Measurements from ENCODE around the gene MNT. TPM values are rescaled to one million over a fixed set of nuclear protein-coding genes. Genes with fewer than 3 reads are reported as not detected.

Gene MNT
- total RNA-seq, 1 donor from 2014 or later: 9.9 TPM

GRCh38 chr17:2371183-2372130, 29.4 kb downstream of the MNT start:
- DNase-seq: no peak
- peaks cover 34% of the 10 kb centered on the region for H3K4me1 ChIP-seq
- H3K9me3 ChIP-seq (replicated peaks): no peaks in the 10 kb centered on the region
- H3K36me3 ChIP-seq: peaks cover 59% of the 10 kb centered on the region
- H3K27me3 ChIP-seq (ENCODE audit: low read depth): no peaks in the 10 kb centered on the region
- H3K27ac ChIP-seq (replicated peaks): no peak overlapping the region
- intact Hi-C loops (cut with micrococcal nuclease): no loop called here
- TF ChIP-seq CTCF (IDR thresholded peaks at IDR 0.05; ENCODE audit: borderline replicate concordance): no peak
- no peak overlapping the region for H3K4me3 ChIP-seq

GRCh38 chr17:2370211-2370589, 30.7 kb downstream of the MNT start:
- H3K4me3 ChIP-seq: no peak overlapping the region
- H3K27ac ChIP-seq (replicated peaks): no peak overlapping the region
- H3K27me3 ChIP-seq (ENCODE audit: low read depth): no peaks in the 10 kb centered on the region
- intact Hi-C loops (cut with micrococcal nuclease): no loop called here
- TF ChIP-seq CTCF (IDR thresholded peaks at IDR 0.05; ENCODE audit: borderline replicate concordance): no peak
- H3K36me3 ChIP-seq: peaks cover 51% of the 10 kb centered on the region
- no peaks in the 10 kb centered on the region for H3K9me3 ChIP-seq (replicated peaks)
- DNase-seq: no peak
- H3K4me1 ChIP-seq: peaks cover 35% of the 10 kb centered on the region

GRCh38 chr17:2369551-2370210, 31.2 kb downstream of the MNT start:
- no peak for DNase-seq
- intact Hi-C loops (cut with micrococcal nuclease): no loop called here

GRCh38 chr17:2369039-2369438, 31.8 kb downstream of the MNT start:
- Histone ChIP-seq H3K27me3 (ENCODE audit: low read depth) (no peaks in the 10 kb centered on the region), H3K27ac (replicated peaks) (no peak overlapping the region), H3K4me1 (peaks cover 47% of the 10 kb centered on the region), H3K9me3 (replicated peaks) (no peaks in the 10 kb centered on the region), H3K36me3 (peaks cover 41% of the 10 kb centered on the region), H3K4me3 (no peak overlapping the region)
- intact Hi-C loops (cut with micrococcal nuclease): no loop called here
- DNase-seq: no peak
- no peak for TF ChIP-seq CTCF (IDR thresholded peaks at IDR 0.05; ENCODE audit: borderline replicate concordance)

More at GRCh38 chr17:2369551-2370210, 31.2 kb downstream of the MNT start:
- no peak for TF ChIP-seq CTCF (IDR thresholded peaks at IDR 0.05; ENCODE audit: borderline replicate concordance)
- Histone ChIP-seq H3K27me3 (ENCODE audit: low read depth) (no peaks in the 10 kb centered on the region), H3K27ac (replicated peaks) (no peak overlapping the region), H3K4me1 (peaks cover 41% of the 10 kb centered on the region), H3K36me3 (peaks cover 46% of the 10 kb centered on the region), H3K9me3 (replicated peaks) (no peaks in the 10 kb centered on the region), H3K4me3 (no peak overlapping the region)

- Histone ChIP-seq H3K27ac (replicated peaks) (peak overlapping the region; percentile 38), H3K27me3 (ENCODE audit: low read depth) (no peaks in the 10 kb centered on the region), H3K4me3 (no peak overlapping the region), H3K36me3 (peaks cover 35% of the 10 kb centered on the region), H3K9me3 (replicated peaks) (no peaks in the 10 kb centered on the region), H3K4me1 (peaks cover 54% of the 10 kb centered on the region)
- no peak for TF ChIP-seq CTCF (IDR thresholded peaks at IDR 0.05; ENCODE audit: borderline replicate concordance)
- intact Hi-C loops (cut with micrococcal nuclease): no loop called here
- no peak for DNase-seq
Observed at GRCh38 chr17:2368359-2368758, 32.5 kb downstream of the MNT start.

Data from left ventricle myocardium inferior (tissue), 1 donor.